PC-9 (cell line): ENCODE data around the gene NKX6-2. TPM values are rescaled to one million over a fixed set of nuclear protein-coding genes. Genes with fewer than 3 reads are reported as not detected.

ENCODE experiments used
- BruUV-seq: library from RNA; stranded (reverse); fragments of 400-500 nt; replicated peaks from 2 replicates; lab custom pipeline; 2021; lab: Mats Ljungman, UMichigan
- CTCF ChIA-PET: fragments of 300-600 bp; sonication (Branson Sonifier 250); formaldehyde crosslinking; loops from one replicate; lab custom pipeline; 2022; ENCODE audit warnings: antibody characterized with exemption; lab: Charles Lee
- POLR2A ChIA-PET: fragments of 300-600 bp; sonication (Branson Sonifier 250); formaldehyde crosslinking; loops from one replicate; lab custom pipeline; 2022; ENCODE audit warnings: antibody characterized with exemption; ENCODE audit not compliant: unreplicated experiment; lab: Charles Lee
- DNase-seq, 2 experiments: peaks; one replicate each; pipeline versions ENCODE4 v3.0.0 to v3.0.0-alpha.2; 2015 to 2022; ENCODE audit warnings: mixed read lengths in 1 of 2
- H2AFZ ChIP-seq: fragments of 200-600 bp; sonication (generic); 2 replicates; pipeline ENCODE4 v1.8.1; 2017; ENCODE audit warnings: antibody characterized with exemption
- H3F3A ChIP-seq: fragments of 200-600 bp; sonication (generic); 2 replicates; pipeline ENCODE4 v1.8.1; 2017; ENCODE audit warnings: antibody characterized with exemption, mild to moderate bottlenecking, low read depth; ENCODE audit not compliant: insufficient read depth
- H3K27ac ChIP-seq: fragments of 200-600 bp; sonication (generic); 2 replicates; pipeline ENCODE4 v1.6.1; 2016; ENCODE audit warnings: mixed run types
- H3K27me3 ChIP-seq: fragments of 200-600 bp; sonication (generic); 2 replicates; pipeline ENCODE4 v1.6.1; 2016; ENCODE audit warnings: low read depth, mixed run types; ENCODE audit not compliant: insufficient read depth
- H3K36me3 ChIP-seq: fragments of 200-600 bp; sonication (generic); 2 replicates; pipeline ENCODE4 v1.6.1; 2016; ENCODE audit warnings: low read depth, mixed run types
- H3K4me1 ChIP-seq: fragments of 200-600 bp; sonication (generic); replicated peaks from 2 replicates; pipeline ENCODE4 v1.6.1; 2016; ENCODE audit warnings: mixed run types; ENCODE audit not compliant: insufficient read depth
- H3K4me2 ChIP-seq: fragments of 200-600 bp; sonication (generic); 2 replicates; pipeline ENCODE4 v1.6.1; 2017; ENCODE audit warnings: mixed run types
- H3K4me3 ChIP-seq: fragments of 200-600 bp; sonication (generic); 2 replicates; pipeline ENCODE4 v1.6.1; 2016; ENCODE audit warnings: mixed run types
- H3K79me2 ChIP-seq: fragments of 200-600 bp; sonication (generic); 2 replicates; pipeline ENCODE4 v1.6.1; 2017; ENCODE audit warnings: low read depth, mixed run types
- H3K9me2 ChIP-seq: fragments of 200-600 bp; sonication (generic); 2 replicates; pipeline ENCODE4 v1.8.1; 2017; ENCODE audit warnings: mild to moderate bottlenecking; ENCODE audit not compliant: insufficient read depth
- H3K9me3 ChIP-seq: fragments of 200-600 bp; sonication (generic); 2 replicates; pipeline ENCODE4 v1.8.1; 2016; ENCODE audit warnings: low read depth; ENCODE audit not compliant: insufficient read depth
- H4K20me1 ChIP-seq: fragments of 200-600 bp; sonication (generic); 2 replicates; pipeline ENCODE4 v1.8.1; 2017; ENCODE audit not compliant: insufficient read depth
- CTCF ChIP-seq: fragments of 200-600 bp; sonication (generic); conservative IDR thresholded peaks from 2 replicates; pipeline ENCODE4 v1.6.1; 2017; ENCODE audit warnings: mixed run types, antibody characterized with exemption, mild to moderate bottlenecking, moderate library complexity
- EZH2 ChIP-seq: fragments of 200-600 bp; sonication (generic); IDR thresholded peaks from 2 replicates; pipeline ENCODE4 v1.8.0; 2017; ENCODE audit warnings: antibody characterized with exemption, low read depth
- intact Hi-C: fragments of 100-400 bp; cut with micrococcal nuclease; formaldehyde crosslinking; loops from one replicate; pipeline ENCODE4 v1.10.0; 2022; ENCODE audit not compliant: unreplicated experiment
- total RNA-seq: library from RNA; stranded (reverse); gene quantifications from 2 replicates; pipeline ENCODE4 v1.2.3, GENCODE V29; 2021

Gene NKX6-2
- total RNA-seq, 1 experiment from 2014 or later, result not detected

- peaks cover 22% of the 10 kb centered on the region for H3K27me3 ChIP-seq
- no peaks in the 10 kb centered on the region for H3K4me1 ChIP-seq
- ChIA-PET POLR2A (no interaction called here), CTCF (no interaction called here)
- no peak overlapping the region for H3K27ac ChIP-seq
- H2AFZ ChIP-seq, result no peak overlapping the region
- H3K9me3 ChIP-seq, result no peaks in the 10 kb centered on the region
- H3K36me3 ChIP-seq, result no peaks in the 10 kb centered on the region
- no peak overlapping the region for H3K4me3 ChIP-seq
- no peaks in the 10 kb centered on the region for H3K9me2 ChIP-seq
- no peaks in the 10 kb centered on the region for H4K20me1 ChIP-seq
- H3K4me2 ChIP-seq, result no peak overlapping the region
- TF ChIP-seq EZH2 (no peak), CTCF (no peak)
- intact Hi-C loops, result no loop called here
- H3K79me2 ChIP-seq, result no peaks in the 10 kb centered on the region
- BruUV-seq, result no TSS peak
- no peak for DNase-seq
- H3F3A ChIP-seq, result no peaks in the 10 kb centered on the region
These were observed 24.3 kb upstream of the NKX6-2 start for GRCh38 chr10:132810141-132810806.

- Histone ChIP-seq H3K27me3 (peaks cover 17% of the 10 kb centered on the region; the same call in 1 of the 2 replicates), H3K9me2 (no peaks in the 10 kb centered on the region), H3K4me3 (no peak overlapping the region), H4K20me1 (no peaks in the 10 kb centered on the region), H3K27ac (no peak overlapping the region), H3K36me3 (no peaks in the 10 kb centered on the region), H3K9me3 (no peaks in the 10 kb centered on the region), H3K79me2 (no peaks in the 10 kb centered on the region), H3K4me2 (no peak overlapping the region), H3F3A (no peaks in the 10 kb centered on the region), H2AFZ (no peak overlapping the region), H3K4me1 (no peaks in the 10 kb centered on the region)
- ChIA-PET CTCF (no interaction called here), POLR2A (no interaction called here)
- no peak for TF ChIP-seq CTCF
- TF ChIP-seq EZH2, result no peak
- no peak for DNase-seq
- BruUV-seq, result no TSS peak
- intact Hi-C loops, result no loop called here
These were observed 23.5 kb upstream of the NKX6-2 start for GRCh38 chr10:132809232-132810140.

DNA sequence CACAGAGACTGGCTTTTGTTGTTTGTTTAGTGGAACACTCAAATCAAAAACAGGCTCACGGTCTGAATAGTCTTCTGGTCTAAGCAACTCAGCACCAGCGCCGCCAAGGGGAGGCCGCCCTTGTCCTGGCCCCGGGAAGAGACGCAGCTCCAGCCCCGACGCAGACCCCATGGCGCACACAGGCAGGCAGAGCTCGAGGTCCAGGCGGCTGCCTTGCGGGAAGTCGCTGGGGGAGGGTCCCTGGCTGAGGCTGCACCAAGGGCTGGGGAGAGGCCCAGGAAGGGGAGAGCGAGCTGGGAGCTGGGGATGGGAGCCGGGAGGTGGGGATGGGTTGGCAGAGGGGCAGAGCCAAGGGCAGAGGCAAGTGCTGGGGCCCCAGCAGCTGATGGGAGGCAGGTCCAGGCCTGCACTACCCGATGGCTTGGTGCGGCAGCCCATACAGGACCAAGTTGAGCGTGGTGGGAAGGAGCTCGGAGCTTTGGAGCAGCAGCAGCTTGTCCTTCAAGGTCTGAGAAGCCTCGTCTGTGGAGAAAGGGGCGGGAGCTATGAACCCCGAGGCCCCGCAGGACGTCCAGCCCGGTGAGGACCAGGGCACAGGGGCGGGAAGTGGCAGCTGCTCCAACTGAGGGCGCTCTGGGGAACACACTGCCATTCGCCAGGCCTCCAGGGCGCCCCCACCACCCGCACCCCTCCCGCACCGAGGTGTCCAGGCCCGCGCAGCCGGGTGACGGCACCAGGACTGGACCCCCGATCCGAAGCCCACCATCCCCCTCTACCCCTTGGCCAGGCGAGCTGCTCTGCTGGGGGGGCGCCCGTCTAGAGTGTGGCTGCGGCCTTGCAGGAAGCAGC, 22.7 kb upstream of the NKX6-2 start:
- Histone ChIP-seq H4K20me1 (no peaks in the 10 kb centered on the region), H3K4me3 (no peak overlapping the region), H3K4me1 (no peaks in the 10 kb centered on the region), H3F3A (no peaks in the 10 kb centered on the region), H3K4me2 (no peak overlapping the region), H2AFZ (no peak overlapping the region), H3K27ac (no peak overlapping the region), H3K79me2 (no peaks in the 10 kb centered on the region), H3K36me3 (no peaks in the 10 kb centered on the region), H3K9me2 (no peaks in the 10 kb centered on the region), H3K9me3 (no peaks in the 10 kb centered on the region), H3K27me3 (peaks cover 13% of the 10 kb centered on the region; the same call in 1 of the 2 replicates)
- intact Hi-C loops, result no loop called here
- CTCF ChIA-PET, result no interaction called here
- no peak for TF ChIP-seq EZH2
- no peak for TF ChIP-seq CTCF
- BruUV-seq, result no TSS peak
- POLR2A ChIA-PET, result no interaction called here
- no peak for DNase-seq
